Esophagus muscularis mucosa (tissue), 4 donors: ENCODE data around the gene FBLN1. TPM values are rescaled to one million over a fixed set of nuclear protein-coding genes. Genes with fewer than 3 reads are reported as not detected.
"Not testable (repeated sequence)": the region's sequence is repeated elsewhere in the genome, so short reads cannot be mapped to it uniquely, and the experiment has no call there.

Source experiments
- DNase-seq: peaks from one replicate; pipeline ENCODE4 v3.0.0-alpha.2; 2017; ENCODE audit errors: extremely low spot score
- H3K27ac ChIP-seq, 4 donors: fragments of 200-600 bp; sonication (generic); replicated peaks in 1 of 4; 1 replicate in 3 of 4; 2 replicates in 1 of 4; pipeline ENCODE4 v1.5.1; 2016 to 2019; ENCODE audit warnings: mild to moderate bottlenecking in 1 of 4
- H3K27me3 ChIP-seq, 4 donors: fragments of 200-600 bp; sonication (generic); one replicate each; pipeline versions ENCODE4 v1.5.1 to v1.6.0; 2016 to 2019
- H3K36me3 ChIP-seq, 4 donors: fragments of 200-600 bp; sonication (generic); one replicate each; pipeline ENCODE4 v1.5.1; 2016 to 2019
- H3K4me1 ChIP-seq, 4 donors: fragments of 200-600 bp; sonication (generic); one replicate each; pipeline ENCODE4 v1.5.1; 2016 to 2019
- H3K4me3 ChIP-seq, 4 donors: fragments of 200-600 bp; sonication (generic); 1 replicate in 2 of 4; 2 replicates in 2 of 4; pipeline ENCODE4 v1.5.1; 2016 to 2019; ENCODE audit warnings: mild to moderate bottlenecking in 4 of 4, moderate library complexity in 1 of 4
- H3K9me3 ChIP-seq, 4 donors: fragments of 200-600 bp; sonication (generic); 1 replicate in 3 of 4; 2 replicates in 1 of 4; pipeline ENCODE4 v1.5.1; 2016 to 2019
- EP300 ChIP-seq: sonication (generic); formaldehyde crosslinking; IDR thresholded peaks from one replicate; pipeline ENCODE4 v1.6.1; 2017; ENCODE audit warnings: antibody characterized with exemption
- POLR2A ChIP-seq: fragments of 450-650 bp; IDR thresholded peaks from one replicate; pipeline ENCODE4 v1.6.1; 2017; ENCODE audit warnings: antibody characterized with exemption, moderate library complexity, mild to moderate bottlenecking, low read depth
- POLR2AphosphoS5 ChIP-seq, 2 donors: sonication (generic); formaldehyde crosslinking; IDR thresholded peaks; one replicate each; pipeline ENCODE4 v1.6.1; 2017; ENCODE audit warnings: antibody characterized with exemption in 2 of 2
- WGBS: methylation state at CpG from one replicate; pipeline ENCODE4 v1.1.5; 2018; 5-methylcytosine and 5-hydroxymethylcytosine counted together
- intact Hi-C: fragments of 100-400 bp; cut with DNase I; formaldehyde crosslinking; loops from one replicate; pipeline ENCODE4 v1.15.1; 2023
- total RNA-seq, 4 donors: library from RNA; depleted of rRNA; stranded (reverse); fragments of >200 nt; gene quantifications; one replicate each; pipeline versions ENCODE4 v1.1.0 to v1.2.1, GENCODE V29; 2016
- TF ChIP-seq, protein P1 (sequence below), 3 experiments: fragments of 200-600 bp in 2 of 3; fragments of 450-650 bp in 1 of 3; sonication (generic) in 2 of 3; IDR thresholded peaks; one replicate each; pipeline ENCODE4 v1.5.1; 2017 to 2019; ENCODE audit warnings: antibody characterized with exemption in 3 of 3, mild to moderate bottlenecking in 2 of 3, moderate library complexity in 1 of 3

Gene FBLN1
- total RNA-seq, 4 donors from 2014 or later = 355 to 534 (median 417) TPM

- H3K4me3 ChIP-seq = no peak overlapping the region
- H3K4me1 ChIP-seq = peaks cover 21 to 96% (median 88%) of the 10 kb centered on the region in 4 donors
- TF ChIP-seq, protein P1, sequence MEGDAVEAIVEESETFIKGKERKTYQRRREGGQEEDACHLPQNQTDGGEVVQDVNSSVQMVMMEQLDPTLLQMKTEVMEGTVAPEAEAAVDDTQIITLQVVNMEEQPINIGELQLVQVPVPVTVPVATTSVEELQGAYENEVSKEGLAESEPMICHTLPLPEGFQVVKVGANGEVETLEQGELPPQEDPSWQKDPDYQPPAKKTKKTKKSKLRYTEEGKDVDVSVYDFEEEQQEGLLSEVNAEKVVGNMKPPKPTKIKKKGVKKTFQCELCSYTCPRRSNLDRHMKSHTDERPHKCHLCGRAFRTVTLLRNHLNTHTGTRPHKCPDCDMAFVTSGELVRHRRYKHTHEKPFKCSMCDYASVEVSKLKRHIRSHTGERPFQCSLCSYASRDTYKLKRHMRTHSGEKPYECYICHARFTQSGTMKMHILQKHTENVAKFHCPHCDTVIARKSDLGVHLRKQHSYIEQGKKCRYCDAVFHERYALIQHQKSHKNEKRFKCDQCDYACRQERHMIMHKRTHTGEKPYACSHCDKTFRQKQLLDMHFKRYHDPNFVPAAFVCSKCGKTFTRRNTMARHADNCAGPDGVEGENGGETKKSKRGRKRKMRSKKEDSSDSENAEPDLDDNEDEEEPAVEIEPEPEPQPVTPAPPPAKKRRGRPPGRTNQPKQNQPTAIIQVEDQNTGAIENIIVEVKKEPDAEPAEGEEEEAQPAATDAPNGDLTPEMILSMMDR (IDR thresholded peaks at IDR 0.05) = no peak
- TF ChIP-seq EP300 (no peak), POLR2A (no peak), POLR2AphosphoS5 (IDR thresholded peaks at IDR 0.05) (no peak)
- peaks cover 0 to 20% (median 0%) of the 10 kb centered on the region in 4 donors for H3K36me3 ChIP-seq
- no peaks in the 10 kb centered on the region for H3K27me3 ChIP-seq
- peak overlapping the region in 3 of 4 donors; percentile 14 to 74 (median 19) for H3K27ac ChIP-seq
- no peaks in the 10 kb centered on the region for H3K9me3 ChIP-seq
- intact Hi-C loops = no loop called here
- DNase-seq = no peak
- 92% methylated on average over 12 of the region's 17 CpGs for WGBS
Measured at GRCh38 chr22:45533703-45534102, 31.0 kb downstream of the FBLN1 start.

DNA sequence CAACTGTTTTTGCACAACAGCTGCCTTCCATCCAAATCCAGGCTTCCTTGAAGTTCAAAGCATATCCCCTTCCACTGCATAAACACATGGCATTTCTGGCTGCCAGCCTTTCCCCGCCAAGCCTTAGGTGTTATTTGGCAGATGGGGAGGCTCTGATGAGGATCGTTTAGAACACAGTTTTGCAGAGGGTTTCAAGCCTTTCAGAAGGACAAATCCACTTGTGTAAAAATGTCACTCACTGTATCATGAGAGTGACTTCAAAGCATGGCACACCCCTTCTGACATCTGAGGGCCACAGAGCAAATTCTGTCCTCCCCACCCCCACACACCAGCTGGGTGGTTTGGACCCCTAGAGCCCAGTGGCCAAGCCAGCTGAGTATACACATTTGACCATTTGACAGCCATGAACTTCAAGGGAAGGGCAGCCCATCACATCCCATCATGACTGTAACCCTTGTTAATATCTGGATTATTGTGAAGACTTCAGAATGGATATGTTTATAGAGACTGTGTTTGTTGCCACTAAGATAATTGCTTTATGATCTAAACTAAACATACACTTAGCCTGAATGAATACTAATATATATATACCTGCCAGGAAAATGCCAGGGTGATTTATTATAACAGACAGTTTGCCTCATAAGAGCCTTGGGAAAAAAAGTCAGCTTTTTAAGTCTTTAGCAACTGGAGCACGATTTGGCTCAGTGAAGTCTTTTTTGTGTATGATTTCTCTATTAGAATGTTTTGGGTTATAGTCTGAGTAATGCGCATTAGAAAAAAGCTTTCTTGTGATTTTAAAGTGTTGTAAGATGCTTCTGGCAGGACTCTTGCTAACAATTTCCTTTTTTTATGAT is 31.9 kb downstream of the FBLN1 start:
- Histone ChIP-seq H3K27me3 (no peaks in the 10 kb centered on the region), H3K9me3 (no peaks in the 10 kb centered on the region), H3K36me3 (peaks cover 0 to 20% (median 0%) of the 10 kb centered on the region in 4 donors), H3K4me3 (no peak overlapping the region), H3K4me1 (peaks cover 22 to 96% (median 85%) of the 10 kb centered on the region in 4 donors), H3K27ac (peak overlapping the region; percentile 72 to 81 (median 73))
- TF ChIP-seq POLR2AphosphoS5 (IDR thresholded peaks at IDR 0.05) = peak; percentile 11 to 36
- TF ChIP-seq, protein P1 (IDR thresholded peaks at IDR 0.05) = no peak
- no peak for DNase-seq
- intact Hi-C loops = no loop called here
- 37% methylated on average over 4 of the region's 4 CpGs for WGBS

- Histone ChIP-seq H3K4me3 (no peak overlapping the region), H3K27me3 (no peaks in the 10 kb centered on the region), H3K4me1 (peaks cover 22 to 92% (median 83%) of the 10 kb centered on the region in 4 donors), H3K27ac (peak overlapping the region; percentile 72 to 81 (median 73)), H3K9me3 (no peaks in the 10 kb centered on the region), H3K36me3 (peaks cover 0 to 20% (median under 1%) of the 10 kb centered on the region in 4 donors)
- 68% methylated on average over 7 of the region's 7 CpGs for WGBS
- intact Hi-C loops = no loop called here
- no peak for DNase-seq
- TF ChIP-seq EP300 = no peak
- TF ChIP-seq, protein P1 (IDR thresholded peaks at IDR 0.05) = no peak
- TF ChIP-seq POLR2A = no peak
- TF ChIP-seq POLR2AphosphoS5 (IDR thresholded peaks at IDR 0.05) = no peak
Measured at GRCh38 chr22:45535290-45535689, 32.6 kb downstream of the FBLN1 start.

GRCh38 chr22:45535835-45536234 is 33.2 kb downstream of the FBLN1 start:
- H3K27me3 ChIP-seq, H3K4me3 ChIP-seq, intact Hi-C loops, H3K9me3 ChIP-seq, DNase-seq: not testable (repeated sequence)
- 90% methylated on average over 6 of the region's 6 CpGs for WGBS
- peaks cover 0 to 20% (median 3%) of the 10 kb centered on the region in 4 donors for H3K36me3 ChIP-seq
- peaks cover 22 to 88% (median 81%) of the 10 kb centered on the region in 4 donors for H3K4me1 ChIP-seq
- peak overlapping the region; percentile 72 to 81 (median 73) for H3K27ac ChIP-seq

DNA sequence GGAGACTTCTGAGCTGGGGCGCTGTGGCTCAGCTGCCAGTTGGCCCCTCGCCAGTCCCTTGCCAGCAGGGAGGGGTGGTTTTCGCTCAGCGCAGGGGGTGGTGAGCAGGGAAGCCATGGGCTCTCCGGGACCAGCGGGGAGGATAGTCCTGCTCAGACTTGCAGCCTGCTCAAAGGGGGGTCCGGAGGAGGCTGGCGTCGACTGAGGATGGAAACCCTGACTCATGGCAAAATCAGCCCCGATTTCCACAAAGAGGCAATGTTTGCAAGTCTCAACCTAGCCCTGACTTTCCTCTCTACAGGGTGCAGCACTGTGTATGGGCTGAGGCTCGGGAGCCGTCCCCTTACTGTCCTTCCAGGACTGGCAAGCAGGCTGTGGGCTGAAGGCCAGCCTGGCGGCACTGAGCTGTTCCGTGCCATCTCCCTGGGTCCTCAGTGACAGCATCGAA is 35.1 kb downstream of the FBLN1 start:
- Histone ChIP-seq H3K4me3 (peak overlapping the region; percentile 11 to 35 (median 16)), H3K27ac (peak overlapping the region; percentile 68 to 81 (median 73)), H3K4me1 (peaks cover 22 to 69% (median 65%) of the 10 kb centered on the region in 4 donors), H3K27me3 (no peaks in the 10 kb centered on the region), H3K9me3 (no peaks in the 10 kb centered on the region), H3K36me3 (peaks cover 0 to 22% (median 15%) of the 10 kb centered on the region in 4 donors)
- no peak for DNase-seq
- whole genome bisulfite sequencing = 35% methylated on average over 7 of the region's 15 CpGs
- intact Hi-C loops = no loop called here
- TF ChIP-seq POLR2AphosphoS5 (IDR thresholded peaks at IDR 0.05) (peak in 1 of 2 donors; percentile 58), EP300 (no peak)
